ENCODE data around the gene SCUBE1.

DNA sequence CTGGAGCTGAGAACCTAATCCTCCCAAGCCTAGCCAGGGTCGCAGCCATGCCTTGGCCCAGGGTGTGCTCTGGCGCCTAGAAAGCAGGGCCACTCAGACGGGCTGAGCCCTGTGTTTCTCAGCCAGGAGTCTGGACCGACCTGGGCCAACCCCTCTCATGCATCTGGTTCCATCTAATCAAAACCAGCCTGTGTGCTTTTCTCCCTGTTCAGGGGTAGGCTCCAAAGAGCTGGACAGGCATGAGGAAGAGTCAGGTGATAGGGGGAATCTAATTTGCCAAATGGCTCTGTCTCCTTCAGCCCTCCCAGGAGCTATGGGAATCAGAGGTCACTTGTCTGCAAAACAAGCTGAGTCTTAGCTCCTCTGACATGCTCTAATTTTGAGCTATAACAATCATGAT is 55.7 kb downstream of the SCUBE1 start:
- TF ChIP-seq EP300 (IDR thresholded peaks at IDR 0.05; ENCODE audit: borderline replicate concordance) (no peak), EGR1 (IDR thresholded peaks at IDR 0.05) (no peak), CREB1 (IDR thresholded peaks at IDR 0.05; ENCODE audit: low read depth) (no peak), CEBPB (IDR thresholded peaks at IDR 0.05) (no peak), FOXM1 (IDR thresholded peaks at IDR 0.05; ENCODE audit: borderline replicate concordance, low read depth) (no peak), MAX (IDR thresholded peaks at IDR 0.05) (no peak), YY1 (IDR thresholded peaks at IDR 0.05; ENCODE audit: low read depth) (no peak), TAF1 (IDR thresholded peaks at IDR 0.05; ENCODE audit: low read depth) (no peak)
